Measurements from ENCODE around the gene MYL10. TPM values are rescaled to one million over a fixed set of nuclear protein-coding genes. Genes with fewer than 3 reads are reported as not detected.
A peak's percentile ranks its signal among the peaks of the same experiment; 100 is the strongest.
"Not testable (repeated sequence)": the region's sequence is repeated elsewhere in the genome, so short reads cannot be mapped to it uniquely, and the experiment has no call there.

The MYL10 gene
- total and polyA plus RNA-seq, 5 experiments from 2014 or later: not detected

GRCh38 chr7:101667920-101668319, 38.8 kb upstream of the MYL10 start:
- Mint-ChIP-seq H3K4me1 (no peaks in the 10 kb centered on the region), H3K4me3 (no peak overlapping the region), H3K27me3 (peaks cover 0 to 6% (median 0%) of the 10 kb centered on the region in 5 donors), H3K9me3 (peaks cover 0 to 18% (median 6%) of the 10 kb centered on the region in 9 donors), H3K27ac (peak overlapping the region in 2 of 10 donors; percentile 40 to 71), H3K36me3 (peaks cover 0 to 5% (median 3%) of the 10 kb centered on the region in 3 donors)
- ATAC-seq: no peak
- POLR2A ChIA-PET: no interaction called here
- no peak for DNase-seq

- peaks cover 0 to 5% (median 5%) of the 10 kb centered on the region in 3 donors for H3K36me3 Mint-ChIP-seq
- DNase-seq (no peak), ATAC-seq (no peak)
- no peak overlapping the region for H3K4me3 Mint-ChIP-seq
- H3K27me3 Mint-ChIP-seq: peaks cover 0 to 7% (median 0%) of the 10 kb centered on the region in 5 donors
- H3K27ac Mint-ChIP-seq: peak overlapping the region in 2 of 10 donors; percentile 14 to 71
- no peaks in the 10 kb centered on the region for H3K4me1 Mint-ChIP-seq
- POLR2A ChIA-PET: no interaction called here
- H3K9me3 Mint-ChIP-seq: peaks cover 0 to 20% (median 8%) of the 10 kb centered on the region in 9 donors
Observed at GRCh38 chr7:101667399-101667798, 38.3 kb upstream of the MYL10 start.

- no peak overlapping the region for H3K27ac Mint-ChIP-seq
- H3K9me3 Mint-ChIP-seq: peaks cover 0 to 26% (median 8%) of the 10 kb centered on the region in 9 donors
- H3K4me1 Mint-ChIP-seq: no peaks in the 10 kb centered on the region
- peaks cover 0 to 7% (median 0%) of the 10 kb centered on the region in 5 donors for H3K27me3 Mint-ChIP-seq
- no peak for DNase-seq
- H3K36me3 Mint-ChIP-seq: peaks cover 0 to 11% (median 5%) of the 10 kb centered on the region in 3 donors
- POLR2A ChIA-PET: no interaction called here
- H3K4me3 Mint-ChIP-seq: no peak overlapping the region
- no peak for ATAC-seq
Observed at GRCh38 chr7:101666741-101667140, 37.6 kb upstream of the MYL10 start.

GRCh38 chr7:101666293-101666692, 37.2 kb upstream of the MYL10 start:
- DNase-seq (no peak), ATAC-seq (no peak)
- H3K4me3 Mint-ChIP-seq: no peak overlapping the region
- no peaks in the 10 kb centered on the region for H3K4me1 Mint-ChIP-seq
- peaks cover 0 to 26% (median 8%) of the 10 kb centered on the region in 9 donors for H3K9me3 Mint-ChIP-seq
- POLR2A ChIA-PET: no interaction called here
- peaks cover 0 to 11% (median 5%) of the 10 kb centered on the region in 3 donors for H3K36me3 Mint-ChIP-seq
- peaks cover 0 to 7% (median 0%) of the 10 kb centered on the region in 5 donors for H3K27me3 Mint-ChIP-seq
- peak overlapping the region in 1 of 10 donors; percentile 63 for H3K27ac Mint-ChIP-seq

GRCh38 chr7:101664893-101665471, 35.9 kb upstream of the MYL10 start:
- no peak overlapping the region for H3K27ac Mint-ChIP-seq
- no peak overlapping the region for H3K4me3 Mint-ChIP-seq
- peaks cover 0 to 11% (median 5%) of the 10 kb centered on the region in 3 donors for H3K36me3 Mint-ChIP-seq

GRCh38 chr7:101664436-101664835, 35.3 kb upstream of the MYL10 start:
- Mint-ChIP-seq H3K4me3 (no peak overlapping the region), H3K36me3 (peaks cover 0 to 11% (median 5%) of the 10 kb centered on the region in 3 donors), H3K9me3 (peaks cover 0 to 26% (median 8%) of the 10 kb centered on the region in 9 donors), H3K4me1 (no peaks in the 10 kb centered on the region), H3K27me3 (peaks cover 0 to 7% (median 2%) of the 10 kb centered on the region in 5 donors), H3K27ac (no peak overlapping the region)
- POLR2A ChIA-PET: no interaction called here
- DNase-seq: no peak
- no peak for ATAC-seq

More at GRCh38 chr7:101664893-101665471, 35.9 kb upstream of the MYL10 start:
- Mint-ChIP-seq H3K4me1 (no peaks in the 10 kb centered on the region), H3K27me3 (peaks cover 0 to 7% (median 2%) of the 10 kb centered on the region in 5 donors), H3K9me3 (peaks cover 0 to 26% (median 8%) of the 10 kb centered on the region in 9 donors)
- DNase-seq: no peak
- POLR2A ChIA-PET: no interaction called here
- ATAC-seq: no peak

GRCh38 chr7:101663747-101664146, 34.7 kb upstream of the MYL10 start:
- peaks cover 0 to 11% (median 5%) of the 10 kb centered on the region in 3 donors for H3K36me3 Mint-ChIP-seq
- no peak overlapping the region for H3K27ac Mint-ChIP-seq
- H3K4me3 Mint-ChIP-seq: no peak overlapping the region
- no peak for DNase-seq
- H3K27me3 Mint-ChIP-seq: peaks cover 1 to 14% (median 5%) of the 10 kb centered on the region in 5 donors
- no peak for ATAC-seq
- H3K4me1 Mint-ChIP-seq: no peaks in the 10 kb centered on the region
- peaks cover 0 to 25% (median 8%) of the 10 kb centered on the region in 9 donors for H3K9me3 Mint-ChIP-seq
- POLR2A ChIA-PET: no interaction called here

- no peak overlapping the region for H3K27ac Mint-ChIP-seq
- DNase-seq (no peak), ATAC-seq (no peak)
- H3K4me1 Mint-ChIP-seq: no peaks in the 10 kb centered on the region
- H3K4me3 Mint-ChIP-seq: no peak overlapping the region
- peaks cover 0 to 17% (median 6%) of the 10 kb centered on the region in 9 donors for H3K9me3 Mint-ChIP-seq
- peaks cover 1 to 16% (median 7%) of the 10 kb centered on the region in 5 donors for H3K27me3 Mint-ChIP-seq
- peaks cover 0 to 11% (median 2%) of the 10 kb centered on the region in 3 donors for H3K36me3 Mint-ChIP-seq
- POLR2A ChIA-PET: no interaction called here
Observed at GRCh38 chr7:101662447-101662998, 33.4 kb upstream of the MYL10 start.

- ATAC-seq: no peak
- Mint-ChIP-seq H3K4me3 (no peak overlapping the region), H3K4me1 (no peaks in the 10 kb centered on the region), H3K36me3 (peaks cover 0 to 11% (median 0%) of the 10 kb centered on the region in 3 donors), H3K27me3 (peaks cover 6 to 29% (median 19%) of the 10 kb centered on the region in 5 donors), H3K9me3 (peaks cover 0 to 13% (median 4%) of the 10 kb centered on the region in 9 donors), H3K27ac (no peak overlapping the region)
- DNase-seq: no peak
- POLR2A ChIA-PET: no interaction called here
Observed at GRCh38 chr7:101659706-101660105, 30.6 kb upstream of the MYL10 start.

GRCh38 chr7:101657171-101657570, 28.1 kb upstream of the MYL10 start:
- H3K4me1 Mint-ChIP-seq: no peaks in the 10 kb centered on the region
- ATAC-seq (no peak), DNase-seq (no peak)
- H3K4me3 Mint-ChIP-seq: no peak overlapping the region
- peaks cover 0 to 4% (median 0%) of the 10 kb centered on the region in 9 donors for H3K9me3 Mint-ChIP-seq
- POLR2A ChIA-PET: no interaction called here
- peaks cover 0 to 4% (median 0%) of the 10 kb centered on the region in 3 donors for H3K36me3 Mint-ChIP-seq
- no peak overlapping the region for H3K27ac Mint-ChIP-seq
- peaks cover 8 to 32% (median 22%) of the 10 kb centered on the region in 5 donors for H3K27me3 Mint-ChIP-seq

- H3K4me1 Mint-ChIP-seq: no peaks in the 10 kb centered on the region
- ATAC-seq (no peak), DNase-seq (no peak)
- no peak overlapping the region for H3K27ac Mint-ChIP-seq
- peaks cover 4 to 37% (median 15%) of the 10 kb centered on the region in 5 donors for H3K27me3 Mint-ChIP-seq
- H3K36me3 Mint-ChIP-seq: no peaks in the 10 kb centered on the region
- POLR2A ChIA-PET: interaction anchor here (0.7 kb wide), 1 partner anchor 609 kb away, joined by 4 read pairs; no protein-coding TSS in a partner anchor
- H3K9me3 Mint-ChIP-seq: no peaks in the 10 kb centered on the region
- H3K4me3 Mint-ChIP-seq: no peak overlapping the region
Observed at GRCh38 chr7:101651112-101651511, 22.0 kb upstream of the MYL10 start.

GRCh38 chr7:101650579-101651081, 21.5 kb upstream of the MYL10 start:
- no peak for DNase-seq
- H3K27me3 Mint-ChIP-seq: peaks cover 4 to 37% (median 15%) of the 10 kb centered on the region in 5 donors
- H3K4me1 Mint-ChIP-seq: no peaks in the 10 kb centered on the region
- POLR2A ChIA-PET: no interaction called here
- no peaks in the 10 kb centered on the region for H3K9me3 Mint-ChIP-seq
- ATAC-seq: no peak
- no peak overlapping the region for H3K4me3 Mint-ChIP-seq
- H3K36me3 Mint-ChIP-seq: no peaks in the 10 kb centered on the region
- no peak overlapping the region for H3K27ac Mint-ChIP-seq

GRCh38 chr7:101647876-101648275, 18.8 kb upstream of the MYL10 start:
- DNase-seq, POLR2A ChIA-PET, H3K4me1 Mint-ChIP-seq, H3K4me3 Mint-ChIP-seq, H3K27ac Mint-ChIP-seq, ATAC-seq, H3K9me3 Mint-ChIP-seq, H3K36me3 Mint-ChIP-seq: not testable (repeated sequence)
- peaks cover 2 to 37% (median 17%) of the 10 kb centered on the region in 5 donors for H3K27me3 Mint-ChIP-seq

All from naive thymus-derived CD8-positive, alpha-beta T cell (primary cell).